Vagina (tissue), 2 donors: Measurements from ENCODE around the gene TMEM74B. TPM values are rescaled to one million over a fixed set of nuclear protein-coding genes. Genes with fewer than 3 reads are reported as not detected.

Experiments used
- DNase-seq, 2 donors: peaks; one replicate each; pipeline ENCODE4 v3.0.0-alpha.2; 2017; ENCODE audit errors: extremely low spot score in 2 of 2
- H3K27ac ChIP-seq: fragments of 200-600 bp; sonication (generic); one replicate; pipeline ENCODE4 v1.5.1; 2019
- H3K27me3 ChIP-seq: fragments of 200-600 bp; sonication (generic); one replicate; pipeline ENCODE4 v1.5.1; 2019
- H3K36me3 ChIP-seq, 2 donors: fragments of 200-600 bp; sonication (generic); one replicate each; pipeline ENCODE4 v1.5.1; 2017 to 2019
- H3K4me1 ChIP-seq: fragments of 200-600 bp; sonication (generic); one replicate; pipeline ENCODE4 v1.5.1; 2019
- H3K4me3 ChIP-seq, 2 donors: fragments of 200-600 bp; sonication (generic); 1 replicate in 1 of 2; 2 replicates in 1 of 2; pipeline ENCODE4 v1.5.1; 2016 to 2019
- H3K9me3 ChIP-seq: fragments of 200-600 bp; sonication (generic); one replicate; pipeline ENCODE4 v1.5.1; 2019
- CTCF ChIP-seq, 3 experiments: fragments of 450-650 bp in 2 of 3; fragments of 200-600 bp in 1 of 3; sonication (generic) in 1 of 3; IDR thresholded peaks; one replicate each; pipeline ENCODE4 v1.5.1; 2017 to 2019; ENCODE audit warnings: antibody characterized with exemption in 3 of 3, mild to moderate bottlenecking in 2 of 3, moderate library complexity in 2 of 3
- POLR2A ChIP-seq, 2 donors: fragments of 450-650 bp; IDR thresholded peaks; one replicate each; pipeline ENCODE4 v1.6.1; 2017; ENCODE audit warnings: antibody characterized with exemption in 2 of 2, mild to moderate bottlenecking in 2 of 2, moderate library complexity in 2 of 2
- POLR2AphosphoS5 ChIP-seq, 2 donors: sonication (generic); formaldehyde crosslinking; IDR thresholded peaks; one replicate each; pipeline ENCODE4 v1.9.0; 2017; ENCODE audit warnings: antibody characterized with exemption in 2 of 2, mild to moderate bottlenecking in 2 of 2, low read depth in 1 of 2; ENCODE audit not compliant: insufficient read depth in 1 of 2
- intact Hi-C: fragments of 100-400 bp; cut with DNase I; formaldehyde crosslinking; loops from one replicate; pipeline ENCODE4 v1.15.1; 2023
- total RNA-seq: library from RNA; depleted of rRNA; stranded (reverse); fragments of >200 nt; gene quantifications from one replicate; pipeline ENCODE4 v1.2.3, GENCODE V29; 2016

The TMEM74B gene
- total RNA-seq, 1 donor from 2014 or later: 4.2 TPM

DNA sequence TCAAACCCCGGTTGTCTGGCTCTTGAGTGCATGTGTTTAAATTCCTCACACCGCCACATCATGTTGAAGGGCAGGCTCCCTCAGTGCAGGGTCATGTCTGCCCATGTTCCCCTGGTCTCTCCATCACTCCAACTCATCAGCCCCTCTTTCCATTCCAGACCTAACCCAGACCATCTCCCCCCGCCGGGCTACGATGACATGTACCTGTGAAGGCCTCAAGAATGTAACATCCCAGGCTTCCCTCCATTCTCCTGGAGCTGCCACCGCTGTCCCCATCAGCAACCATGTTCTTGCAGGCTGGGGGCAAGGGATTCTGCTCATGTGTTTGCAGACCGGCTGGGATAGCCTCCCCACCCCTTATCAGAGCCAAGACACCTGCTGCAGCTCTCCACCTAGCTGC is 19.9 kb downstream of the TMEM74B start:
- intact Hi-C loops: no loop called here
- H3K27me3 ChIP-seq: no peaks in the 10 kb centered on the region
- no peaks in the 10 kb centered on the region for H3K4me1 ChIP-seq
- peak in 1 of 2 donors; percentile 71 for DNase-seq
- no peak overlapping the region for H3K27ac ChIP-seq
- no peak overlapping the region for H3K4me3 ChIP-seq
- TF ChIP-seq CTCF (IDR thresholded peaks at IDR 0.05) (no peak), POLR2AphosphoS5 (IDR thresholded peaks at IDR 0.05; ENCODE audit: insufficient read depth in 1 of 2, low read depth in 1 of 2) (no peak), POLR2A (IDR thresholded peaks at IDR 0.05) (no peak)
- H3K36me3 ChIP-seq: peaks cover 0 to 80% of the 10 kb centered on the region in 2 donors
- H3K9me3 ChIP-seq: no peaks in the 10 kb centered on the region

GRCh38 chr20:1163653-1164052 is 21.1 kb downstream of the TMEM74B start:
- Histone ChIP-seq H3K27ac (no peak overlapping the region), H3K4me1 (no peaks in the 10 kb centered on the region), H3K27me3 (no peaks in the 10 kb centered on the region), H3K4me3 (no peak overlapping the region), H3K36me3 (peaks cover 0 to 71% of the 10 kb centered on the region in 2 donors), H3K9me3 (no peaks in the 10 kb centered on the region)
- DNase-seq: peak in 1 of 2 donors; percentile 13
- TF ChIP-seq POLR2AphosphoS5 (IDR thresholded peaks at IDR 0.05; ENCODE audit: insufficient read depth in 1 of 2, low read depth in 1 of 2) (no peak), POLR2A (IDR thresholded peaks at IDR 0.05) (no peak), CTCF (IDR thresholded peaks at IDR 0.05) (no peak)
- intact Hi-C loops: no loop called here

DNA sequence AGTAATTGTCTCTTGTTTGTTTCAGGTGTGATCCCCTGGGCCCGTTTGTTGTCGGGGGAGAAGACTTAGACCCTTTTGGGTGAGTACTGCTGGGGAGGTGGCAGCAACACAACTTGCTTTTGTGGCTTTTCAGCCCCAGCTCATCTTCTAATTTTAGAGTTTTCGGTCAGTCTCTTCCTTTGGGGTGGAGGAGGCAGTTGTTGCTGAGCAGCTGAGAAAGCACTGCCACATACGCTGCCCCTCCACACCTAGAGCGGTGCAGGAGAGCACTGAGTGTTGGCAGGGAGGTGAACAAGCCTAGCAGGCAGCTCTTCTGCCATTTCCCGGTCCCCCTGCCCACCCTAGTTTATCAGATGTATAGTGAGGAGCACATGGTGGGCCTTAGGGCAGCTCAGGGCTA is 21.7 kb downstream of the TMEM74B start:
- Histone ChIP-seq H3K27me3 (no peaks in the 10 kb centered on the region), H3K27ac (no peak overlapping the region), H3K4me1 (no peaks in the 10 kb centered on the region), H3K9me3 (no peaks in the 10 kb centered on the region), H3K4me3 (no peak overlapping the region), H3K36me3 (peaks cover 0 to 65% of the 10 kb centered on the region in 2 donors)
- intact Hi-C loops: no loop called here
- TF ChIP-seq CTCF (IDR thresholded peaks at IDR 0.05): no peak
- TF ChIP-seq POLR2A (IDR thresholded peaks at IDR 0.05): no peak
- no peak for DNase-seq

DNA sequence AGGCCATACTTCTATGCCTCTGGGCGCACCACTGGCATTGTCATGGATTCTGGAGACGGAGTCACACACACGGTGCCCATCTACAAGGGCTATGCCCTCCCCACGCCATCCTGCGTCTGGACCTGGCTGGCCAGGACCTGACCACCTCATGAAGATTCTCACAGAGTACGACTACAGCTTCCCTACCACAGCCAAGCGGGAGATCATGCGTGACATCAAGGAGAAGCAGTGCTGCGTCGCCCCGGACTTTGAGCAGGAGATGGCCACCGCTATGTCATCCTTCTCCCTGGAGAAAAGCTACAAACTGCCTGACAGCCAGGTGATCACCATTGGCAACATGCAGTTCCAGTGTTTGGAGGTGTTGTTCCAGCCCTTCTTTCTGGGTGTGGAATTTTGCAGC is 23.8 kb downstream of the TMEM74B start:
- Histone ChIP-seq H3K36me3 (peaks cover 0 to 47% of the 10 kb centered on the region in 2 donors), H3K4me1 (no peaks in the 10 kb centered on the region), H3K9me3 (no peaks in the 10 kb centered on the region), H3K27ac (no peak overlapping the region), H3K4me3 (no peak overlapping the region), H3K27me3 (no peaks in the 10 kb centered on the region)
- DNase-seq: no peak
- TF ChIP-seq POLR2AphosphoS5 (IDR thresholded peaks at IDR 0.05; ENCODE audit: insufficient read depth in 1 of 2, low read depth in 1 of 2): no peak
- no peak for TF ChIP-seq POLR2A (IDR thresholded peaks at IDR 0.05)
- TF ChIP-seq CTCF (IDR thresholded peaks at IDR 0.05): no peak
- intact Hi-C loops: no loop called here

DNA sequence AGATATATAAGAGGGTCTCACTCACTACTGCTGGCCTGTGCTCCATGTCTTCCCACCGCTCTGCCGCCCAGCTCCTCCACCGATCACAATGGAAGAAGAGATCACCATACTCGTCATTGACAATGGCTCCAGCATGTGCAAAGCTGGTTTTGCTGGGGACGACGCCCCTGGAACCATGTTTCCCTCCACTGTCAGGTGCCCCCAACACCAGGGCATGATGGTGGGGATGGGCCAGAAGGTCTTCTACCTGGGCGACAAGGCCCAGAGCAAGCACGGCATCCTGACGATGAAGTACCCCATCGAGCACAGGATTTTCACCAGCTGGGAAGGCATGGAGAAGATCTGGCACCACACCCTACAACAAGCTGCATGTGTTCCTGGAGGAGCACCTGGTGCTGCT is 24.3 kb downstream of the TMEM74B start:
- Histone ChIP-seq H3K9me3 (no peaks in the 10 kb centered on the region), H3K36me3 (peaks cover 0 to 43% of the 10 kb centered on the region in 2 donors), H3K27ac (no peak overlapping the region), H3K4me1 (no peaks in the 10 kb centered on the region), H3K27me3 (no peaks in the 10 kb centered on the region), H3K4me3 (no peak overlapping the region)
- intact Hi-C loops: no loop called here
- TF ChIP-seq POLR2AphosphoS5 (IDR thresholded peaks at IDR 0.05; ENCODE audit: insufficient read depth in 1 of 2, low read depth in 1 of 2) (no peak), CTCF (IDR thresholded peaks at IDR 0.05) (no peak), POLR2A (IDR thresholded peaks at IDR 0.05) (no peak)
- DNase-seq: no peak
